Measurements from ENCODE around the gene BRIP1. TPM values are rescaled to one million over a fixed set of nuclear protein-coding genes. Genes with fewer than 3 reads are reported as not detected.

Gene BRIP1
- total and polyA plus RNA-seq, 8 donors, result 3.4 to 18.1 (median 12.1) TPM

- no peak overlapping the region for H3K4me3 ChIP-seq
- peaks cover 4 to 16% of the 10 kb centered on the region in 2 donors for H3K9me3 ChIP-seq
- no peak for TF ChIP-seq CTCF (IDR thresholded peaks at IDR 0.05)
- DNase-seq (no peak), ATAC-seq (no peak)
- H3K27ac ChIP-seq, result no peak overlapping the region
- intact Hi-C loops (cut with DNase I), result loop anchor here in 1 of 2 donors (10.0 kb wide), 1 partner anchor 48 kb away; no protein-coding TSS in a partner anchor
- H3K27me3 ChIP-seq, result no peaks in the 10 kb centered on the region
- no peaks in the 10 kb centered on the region for H3K4me1 ChIP-seq
- H3K36me3 ChIP-seq, result peaks cover 0 to 2% of the 10 kb centered on the region in 2 donors
Measured at GRCh38 chr17:61766520-61766919, 96.8 kb downstream of the BRIP1 start.

- Histone ChIP-seq H3K27ac (no peak overlapping the region), H3K36me3 (no peaks in the 10 kb centered on the region), H3K4me1 (no peaks in the 10 kb centered on the region), H3K9me3 (no peaks in the 10 kb centered on the region), H3K27me3 (no peaks in the 10 kb centered on the region), H3K4me3 (no peak overlapping the region)
- ATAC-seq (no peak), DNase-seq (no peak)
- TF ChIP-seq CTCF (IDR thresholded peaks at IDR 0.05), result no peak
- intact Hi-C loops (cut with DNase I), result loop anchor here in 1 of 2 donors (10.0 kb wide), 1 partner anchor 50 kb away; no protein-coding TSS in a partner anchor
Measured at GRCh38 chr17:61764846-61765245, 98.5 kb downstream of the BRIP1 start.

GRCh38 chr17:61761827-61762226, 101.5 kb downstream of the BRIP1 start:
- Histone ChIP-seq H3K36me3 (no peaks in the 10 kb centered on the region), H3K27me3 (no peaks in the 10 kb centered on the region), H3K4me1 (no peaks in the 10 kb centered on the region), H3K9me3 (no peaks in the 10 kb centered on the region), H3K4me3 (no peak overlapping the region), H3K27ac (no peak overlapping the region)
- no peak for TF ChIP-seq CTCF (IDR thresholded peaks at IDR 0.05)
- ATAC-seq, result no peak
- DNase-seq, result no peak
- intact Hi-C loops (cut with DNase I), result loop anchor here in 1 of 2 donors (10.0 kb wide), 1 partner anchor 53 kb away; no protein-coding TSS in a partner anchor

GRCh38 chr17:61759362-61759761, 104.0 kb downstream of the BRIP1 start:
- no peak for TF ChIP-seq CTCF (IDR thresholded peaks at IDR 0.05)
- Histone ChIP-seq H3K27ac (no peak overlapping the region), H3K36me3 (no peaks in the 10 kb centered on the region), H3K27me3 (no peaks in the 10 kb centered on the region), H3K4me3 (no peak overlapping the region), H3K9me3 (no peaks in the 10 kb centered on the region), H3K4me1 (no peaks in the 10 kb centered on the region)
- ATAC-seq (no peak), DNase-seq (no peak)
- intact Hi-C loops (cut with DNase I), result no loop called here

- TF ChIP-seq CTCF (IDR thresholded peaks at IDR 0.05), result no peak
- ATAC-seq, result no peak
- Histone ChIP-seq H3K9me3 (no peaks in the 10 kb centered on the region), H3K4me3 (no peak overlapping the region), H3K27ac (no peak overlapping the region), H3K4me1 (no peaks in the 10 kb centered on the region), H3K27me3 (no peaks in the 10 kb centered on the region), H3K36me3 (no peaks in the 10 kb centered on the region)
- intact Hi-C loops (cut with DNase I), result no loop called here
- DNase-seq, result no peak
Measured at GRCh38 chr17:61758430-61758829, 104.9 kb downstream of the BRIP1 start.

Measured in left lung (tissue), 10 donors.